K562 (cell line): ENCODE measurements around the gene PON2. TPM values are rescaled to one million over a fixed set of nuclear protein-coding genes. Genes with fewer than 3 reads are reported as not detected.

Experiments
- ATAC-seq: fragments of 200-7000 bp; cut with Tn5 transposase; 3 replicates; pipeline ENCODE4 v1.9.1; 2020; ENCODE audit warnings: moderate library complexity
- BruUV-seq: library from RNA; stranded (reverse); fragments of 400-500 nt; replicated peaks from 2 replicates; lab custom pipeline; 2021; lab: Mats Ljungman, UMichigan
- CTCF ChIA-PET: fragments of 300-600 bp; formaldehyde crosslinking; extraction: SDS; loops from one replicate; lab custom pipeline; 2021; ENCODE audit warnings: low intra/inter-chr PET ratio; lab: Yijun Ruan, JAX
- POLR2A ChIA-PET: fragments of 300-600, 350-650 bp; sonication (Branson Sonifier 250); formaldehyde crosslinking; extraction: SDS; loops from one replicate; lab custom pipeline; 2021; ENCODE audit warnings: antibody characterized with exemption, inconsistent platforms; lab: Yijun Ruan, JAX
- DNase-seq, 4 experiments: peaks; one replicate each; pipeline versions ENCODE4 v3.0.0 to v3.0.0-alpha.2; 2011 to 2018; ENCODE audit warnings: low spot score in 3 of 4, mixed read lengths in 3 of 4; ENCODE audit errors: extremely low read depth in 1 of 4
- FAIRE-seq: peaks from 2 replicates; lab custom pipeline; 2011; peaks lifted over from hg19 to GRCh38; lab: Jason Lieb, UNC
- H2AFZ ChIP-seq: 2 replicates; pipeline ENCODE4 v1.6.0; 2011; ENCODE audit warnings: low read depth, low read length, control low read depth, inconsistent platforms
- H3K27ac ChIP-seq: fragments of 200-600 bp; 3 replicates; pipeline ENCODE4 v1.8.0; 2011; ENCODE audit warnings: low read depth, mild to moderate bottlenecking, control low read depth, inconsistent platforms, low read length, moderate library complexity, mixed read lengths; ENCODE audit errors: extremely low read depth
- H3K27me3 ChIP-seq, 2 experiments: fragments of 300-600 bp in 1 of 2; 2 replicates in 1 of 2; 3 replicates in 1 of 2; pipeline versions ENCODE4 v1.6.0 to v1.8.0; 2011; ENCODE audit warnings: inconsistent platforms in 2 of 2, low read length in 2 of 2, mild to moderate bottlenecking in 1 of 2, mixed read lengths in 1 of 2, moderate library complexity in 1 of 2; ENCODE audit not compliant: control insufficient read depth in 2 of 2, insufficient read depth in 2 of 2
- H3K36me3 ChIP-seq: fragments of 300-600 bp; 3 replicates; pipeline ENCODE4 v1.8.0; 2011; ENCODE audit warnings: mild to moderate bottlenecking, low read length, inconsistent platforms; ENCODE audit not compliant: control insufficient read depth, insufficient read depth
- H3K4me1 ChIP-seq, 2 experiments: fragments of 200-600 bp in 1 of 2; replicated peaks in 1 of 2; 2 replicates in 1 of 2; 3 replicates in 1 of 2; pipeline versions ENCODE4 v1.5.1 to v1.8.0; 2011; ENCODE audit warnings: inconsistent platforms in 2 of 2, low read length in 2 of 2, mild to moderate bottlenecking in 1 of 2, mixed read lengths in 1 of 2, moderate library complexity in 1 of 2; ENCODE audit not compliant: control insufficient read depth in 2 of 2, insufficient read depth in 2 of 2
- H3K4me2 ChIP-seq: 2 replicates; pipeline ENCODE4 v1.6.1; 2011; ENCODE audit warnings: low read length, control low read depth, inconsistent platforms, mixed read lengths; ENCODE audit not compliant: insufficient read depth
- H3K4me3 ChIP-seq: fragments of 200-600 bp; sonication (generic), shearing (Covaris generic); 2 replicates; pipeline ENCODE4 v1.5.1; 2016; ENCODE audit warnings: control low read depth, inconsistent platforms
- H3K79me2 ChIP-seq: fragments of 200-600 bp; 3 replicates; pipeline ENCODE4 v1.8.0; 2011; ENCODE audit warnings: low read length, inconsistent platforms; ENCODE audit not compliant: control insufficient read depth, insufficient read depth
- H3K9ac ChIP-seq, 2 experiments: 2 replicates each; pipeline versions ENCODE4 v1.6.0 to v1.6.1; 2011; ENCODE audit warnings: low read depth in 2 of 2, low read length in 2 of 2, control low read depth in 1 of 2, inconsistent platforms in 1 of 2, mild to moderate bottlenecking in 1 of 2, mixed read lengths in 1 of 2; ENCODE audit not compliant: insufficient read depth in 1 of 2
- H3K9me1 ChIP-seq: one replicate; pipeline ENCODE4 v1.6.0; 2011; ENCODE audit warnings: inconsistent platforms, mild to moderate bottlenecking, low read length, moderate library complexity; ENCODE audit not compliant: control insufficient read depth, insufficient read depth
- H3K9me3 ChIP-seq: replicated peaks from 2 replicates; pipeline ENCODE4 v1.5.1; 2011; ENCODE audit warnings: low read depth, low read length, inconsistent platforms; ENCODE audit not compliant: control insufficient read depth, insufficient read depth
- H4K20me1 ChIP-seq: replicated peaks from 2 replicates; pipeline ENCODE4 v1.6.1; 2011; ENCODE audit warnings: low read length, inconsistent platforms, mixed read lengths; ENCODE audit not compliant: control insufficient read depth, insufficient read depth
- CEBPB ChIP-seq: fragments of 450-650 bp; IDR thresholded peaks from 2 replicates; pipeline ENCODE4 v1.6.1; 2016; ENCODE audit warnings: missing genetic modification characterization, missing compliant biosample characterization
- CEBPG ChIP-seq, 3 experiments: fragments of 200-800 bp in 1 of 3; sonication (Bioruptor generic) in 1 of 3; sonication (generic) in 1 of 3; formaldehyde crosslinking in 1 of 3; IDR thresholded peaks in 2 of 3; conservative IDR thresholded peaks in 1 of 3; 2 replicates each; pipeline versions ENCODE4 v1.6.1 to v1.8.0; 2016 to 2022; ENCODE audit warnings: missing compliant biosample characterization in 2 of 3, missing genetic modification characterization in 2 of 3, mild to moderate bottlenecking in 1 of 3, missing genetic modification reagents in 1 of 3
- ETV6 ChIP-seq, 3 experiments: fragments of 150-350 bp in 1 of 3; sonication (generic) in 1 of 3; formaldehyde crosslinking in 1 of 3; IDR thresholded peaks; 2 replicates each; pipeline versions ENCODE4 v1.6.1 to v1.8.0; 2014 to 2022; ENCODE audit warnings: borderline replicate concordance in 2 of 3, low read depth in 2 of 3, antibody characterized with exemption in 1 of 3, low read length in 1 of 3, mild to moderate bottlenecking in 1 of 3, missing genetic modification reagents in 1 of 3
- EZH2 ChIP-seq: IDR thresholded peaks from 2 replicates; pipeline ENCODE4 v1.6.1; 2012; ENCODE audit warnings: low read depth, mild to moderate bottlenecking, inconsistent platforms, low read length, borderline replicate concordance
- MXI1 ChIP-seq: IDR thresholded peaks from 2 replicates; pipeline ENCODE4 v1.6.1; 2011; ENCODE audit warnings: low read depth, mild to moderate bottlenecking, improper control_type of control experiment, low read length
- NFIX ChIP-seq: fragments of 250-450 bp; sonication (Bioruptor Pico); IDR thresholded peaks from 2 replicates; pipeline ENCODE4 v1.4.0; 2020; ENCODE audit warnings: low read depth, mild to moderate bottlenecking, moderate library complexity
- RBM17 ChIP-seq: fragments of 200-400 bp; formaldehyde crosslinking; IDR thresholded peaks from 2 replicates; pipeline ENCODE4 v1.6.1; 2017; ENCODE audit warnings: low read depth, mild to moderate bottlenecking, low read length, borderline replicate concordance
- ZNF224 ChIP-seq: sonication (generic); formaldehyde crosslinking; IDR thresholded peaks from 2 replicates; pipeline ENCODE4 v1.8.0; 2022; ENCODE audit warnings: mild to moderate bottlenecking, missing genetic modification reagents
- ZZZ3 ChIP-seq: fragments of 450-650 bp; IDR thresholded peaks from 2 replicates; pipeline ENCODE4 v1.6.1; 2016; ENCODE audit warnings: antibody characterized with exemption, mild to moderate bottlenecking, moderate library complexity
- WGBS: fragments of 100-300 bp; shearing (Covaris generic); methylation state at CpG from one replicate; pipeline ENCODE4 v1.1.6; 2016; ENCODE audit warnings: low coverage, mixed read lengths; ENCODE audit not compliant: insufficient coverage; ENCODE audit errors: missing lambda C conversion rate; 5-methylcytosine and 5-hydroxymethylcytosine counted together
- in situ Hi-C: fragments of 300-500 bp; cut with MboI; formaldehyde crosslinking; loops from 4 replicates; pipeline ENCODE4 v1.15.0; 2018; ENCODE audit warnings: inconsistent platforms, mixed read lengths
- intact Hi-C: fragments of 100-400 bp; cut with micrococcal nuclease; formaldehyde crosslinking; loops from 2 replicates; pipeline ENCODE4 v1.14.2; 2022
- polyA plus RNA-seq, 8 experiments: library from polyadenylated mRNA; depleted of rRNA in 4 of 8; stranded (reverse) in 5 of 8; unstranded in 3 of 8; fragments of >200 nt; fragmentation: Nextera tagmentation in 2 of 8; fragmentation: Illumina TruSeq in 1 of 8; extraction: Ambion mirVana in 2 of 8; extraction: Trizol in 1 of 8; gene quantifications; 2 replicates each; pipeline versions ENCODE4 v1.2.1 to v1.2.3, GENCODE V29; 2011 to 2014; ENCODE audit warnings: inconsistent platforms in 1 of 8, missing spikeins in 1 of 8
- total RNA-seq, 7 experiments: library from RNA; depleted of rRNA in 6 of 7; stranded (reverse); fragments of >200 nt in 6 of 7; fragmentation: Illumina TruSeq in 2 of 7; extraction: Trizol in 2 of 7; gene quantifications; 2 replicates each; pipeline versions ENCODE4 v1.2.1 to v1.2.3, GENCODE V29; 2011 to 2021; ENCODE audit warnings: low replicate concordance in 1 of 7

Gene PON2
- total and polyA plus RNA-seq, 9 of the 15 experiments (the other 6 are each of a cell fraction or from before 2014, with no cell fraction given), result 8.5 to 30.1 (median 21.9) TPM

GRCh38 chr7:95440394-95441038 is 5.7 kb upstream of the PON2 start:
- no peak overlapping the region for H3K27ac ChIP-seq
- H3K79me2 ChIP-seq, result no peaks in the 10 kb centered on the region
- intact Hi-C loops (no loop called here), in situ Hi-C loops (no loop called here)
- no peaks in the 10 kb centered on the region for H4K20me1 ChIP-seq
- H3K4me2 ChIP-seq, result no peak overlapping the region
- BruUV-seq, result no TSS peak
- WGBS, result 39% methylated on average over 3 of the region's 3 CpGs
- H2AFZ ChIP-seq, result no peak overlapping the region
- no peak for DNase-seq
- no peak for TF ChIP-seq EZH2
- TF ChIP-seq ETV6 (IDR thresholded peaks at IDR 0.05; ENCODE audit: borderline replicate concordance in 1 of 2, low read depth in 2 of 2, low read length in 1 of 2), result no peak
- no peak for TF ChIP-seq ETV6 (CRISPR knock-in tag; IDR thresholded peaks at IDR 0.05; ENCODE audit: borderline replicate concordance)
- no peak for TF ChIP-seq ZNF224 (CRISPR knock-in tag)
- TF ChIP-seq MXI1, result no peak
- peak; percentile 7; the same call in 1 of the 2 replicates for TF ChIP-seq CEBPB (tag)
- TF ChIP-seq RBM17, result no peak
- no peak for TF ChIP-seq NFIX (CRISPR knock-in tag)
- no peak for TF ChIP-seq CEBPG (CRISPR knock-in tag; IDR thresholded peaks at IDR 0.05)
- TF ChIP-seq CEBPG (tag; conservative IDR thresholded peaks at IDR 0.05 in 1 of 2, IDR thresholded peaks at IDR 0.05 in 1 of 2), result 0 out of 4 replicates have a peak, but pooled peaks of 1 of the 2 experiments have one; percentile 38
- TF ChIP-seq ZZZ3, result no peak
- TF ChIP-seq, all 486 proteins: peak for 2
- H3K4me1 ChIP-seq, result peaks cover under 1 to 1% of the 10 kb centered on the region in 2 experiments; a peak in 3 of 5 replicates
- H3K9me1 ChIP-seq, result no peaks in the 10 kb centered on the region
- ATAC-seq (no peak; the same call in 2 of the 3 replicates), FAIRE-seq (no peak)
- POLR2A ChIA-PET, result no interaction called here
- H3K9me3 ChIP-seq, result no peaks in the 10 kb centered on the region
- CTCF ChIA-PET, result interaction anchor here (0.7 kb wide), 1 partner anchor 181 kb away, joined by 3 read pairs; no protein-coding TSS in a partner anchor
- no peaks in the 10 kb centered on the region for H3K36me3 ChIP-seq
- no peak overlapping the region for H3K9ac ChIP-seq
- H3K27me3 ChIP-seq, result no peaks in the 10 kb centered on the region; a peak in 3 of 5 replicates
- no peak overlapping the region for H3K4me3 ChIP-seq
